ENCODE measurements around the gene DTX3L.

The DTX3L gene

DNA sequence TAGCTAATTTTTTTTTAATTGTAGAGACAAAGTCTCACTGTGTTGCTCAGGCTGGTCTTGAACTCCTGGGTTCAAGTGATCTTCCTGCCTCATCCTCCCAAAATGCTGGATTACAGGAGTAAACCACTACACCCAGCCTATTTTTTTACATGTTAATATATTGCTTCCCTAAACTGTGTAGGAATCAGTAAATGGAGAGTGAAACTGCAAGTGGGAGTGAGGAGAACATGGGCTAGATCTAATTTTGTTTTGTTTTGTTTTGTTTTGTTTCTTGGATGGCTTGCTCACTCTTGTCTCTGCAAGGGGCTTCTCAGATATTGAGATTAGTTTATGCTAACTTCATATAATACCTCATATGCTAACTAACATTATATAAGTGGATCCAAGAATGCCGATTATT, 44.8 kb downstream of the DTX3L start:
- no peak for DNase-seq

DNA sequence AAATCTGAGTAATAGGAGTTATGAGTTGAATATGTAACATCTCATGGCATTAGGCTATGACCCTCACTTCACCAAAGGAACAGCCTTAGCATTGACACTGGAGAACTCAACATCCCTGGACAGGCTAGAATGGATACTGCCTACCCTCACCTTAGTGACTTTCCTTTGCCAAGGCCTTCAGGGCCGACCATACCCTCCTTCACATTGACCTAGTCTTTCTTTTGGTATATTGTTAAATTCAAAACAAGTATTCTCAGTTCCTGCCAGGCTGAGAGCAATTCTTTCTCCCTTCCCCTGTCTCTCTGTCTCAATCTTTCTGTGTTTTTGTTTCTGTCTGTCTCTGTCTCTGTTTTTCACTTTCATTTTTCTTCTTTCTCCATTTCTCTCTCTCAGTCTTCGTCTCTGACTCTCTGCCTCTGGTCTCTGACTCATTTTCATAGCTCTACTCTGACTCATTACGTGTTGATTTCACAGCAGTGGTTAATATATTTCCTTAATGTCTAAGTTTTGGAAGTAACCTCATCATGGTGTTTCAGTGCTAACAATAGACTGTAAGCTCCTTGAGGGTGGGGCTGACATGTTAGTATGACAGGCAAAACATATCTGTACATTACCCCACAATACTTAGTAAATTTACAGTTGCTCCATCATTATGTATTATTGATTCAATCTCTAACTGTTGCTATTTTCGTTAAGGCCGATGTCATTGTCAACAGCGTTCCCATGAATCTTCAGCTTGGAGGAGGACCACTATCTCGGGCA, 45.8 kb downstream of the DTX3L start:
- no peak for DNase-seq

DNA sequence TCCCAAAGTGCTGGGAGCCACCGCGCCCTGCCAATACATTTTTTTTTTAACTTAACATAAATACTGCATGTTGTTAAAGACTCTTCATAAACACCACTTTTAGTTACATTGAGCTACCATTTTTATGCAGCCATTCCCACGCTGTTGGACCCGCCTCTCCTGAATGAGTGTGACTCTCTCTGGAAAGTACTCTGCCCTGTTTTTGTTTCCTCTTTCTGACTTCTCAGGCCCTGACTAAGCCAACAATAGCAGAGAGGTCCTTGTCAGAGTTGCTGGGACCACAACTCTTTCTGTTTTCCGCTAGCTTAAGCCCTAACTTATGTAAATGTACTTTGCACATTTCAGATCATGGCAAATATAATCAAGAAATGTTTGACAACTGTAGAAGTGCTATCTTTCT, 48.6 kb downstream of the DTX3L start:
- DNase-seq: no peak

DNA sequence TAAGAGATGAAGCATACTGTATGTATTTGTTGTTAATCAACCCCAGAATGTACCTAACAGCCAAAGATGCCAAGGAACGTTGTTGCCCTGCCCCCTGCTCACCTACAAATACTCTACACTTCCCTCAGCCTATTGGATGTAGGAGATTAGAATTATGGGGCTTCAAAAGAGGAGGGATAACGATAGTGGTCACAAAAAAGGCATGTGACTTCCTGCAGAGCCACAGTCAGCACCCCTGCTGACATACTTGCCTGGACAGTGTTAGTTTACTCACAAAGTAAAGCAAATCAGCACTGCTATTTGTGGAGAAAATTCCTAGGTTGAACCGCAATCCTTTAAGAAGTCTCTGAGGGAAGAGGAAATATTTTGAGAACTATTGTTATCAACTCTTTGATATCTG, 51.2 kb downstream of the DTX3L start:
- no peak for DNase-seq

DNA sequence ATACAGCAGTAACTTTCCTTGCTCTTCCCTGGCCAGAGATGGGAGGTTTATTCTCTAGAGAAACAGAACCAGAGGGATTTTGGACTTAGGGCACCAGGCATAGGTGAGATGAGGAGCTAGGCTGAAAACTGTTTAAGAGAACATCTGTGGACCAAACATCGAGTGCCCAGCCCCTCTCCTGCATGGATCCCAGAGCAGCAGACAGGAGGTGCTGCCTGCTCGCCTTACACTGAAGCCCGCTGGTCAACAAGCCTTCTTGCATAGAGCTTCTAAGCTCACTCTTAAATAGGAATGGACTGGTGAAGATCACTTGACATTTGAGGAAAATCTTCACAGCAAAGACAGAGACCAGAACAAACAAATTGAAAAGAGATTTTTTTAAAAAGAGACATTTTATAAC, 54.5 kb downstream of the DTX3L start:
- no peak for DNase-seq

DNA sequence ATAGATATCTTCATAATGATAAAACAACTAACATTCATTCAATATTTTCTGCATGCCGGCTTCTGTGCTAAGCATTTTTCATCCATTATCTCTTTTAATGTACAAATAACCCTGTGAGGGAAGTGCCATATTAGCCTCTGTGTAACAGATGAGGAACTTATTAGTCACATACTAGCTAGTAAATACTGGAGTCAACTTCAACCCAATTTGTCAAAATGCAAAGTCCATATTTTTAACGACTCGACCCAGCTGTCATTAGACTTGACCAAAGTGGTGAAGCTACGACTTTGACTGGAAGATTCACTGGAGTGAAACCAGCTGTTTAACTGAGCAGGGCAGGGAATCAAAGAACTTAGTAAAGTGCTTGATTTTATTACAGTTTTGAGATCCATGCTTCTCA, 54.9 kb downstream of the DTX3L start:
- DNase-seq: no peak

DNA sequence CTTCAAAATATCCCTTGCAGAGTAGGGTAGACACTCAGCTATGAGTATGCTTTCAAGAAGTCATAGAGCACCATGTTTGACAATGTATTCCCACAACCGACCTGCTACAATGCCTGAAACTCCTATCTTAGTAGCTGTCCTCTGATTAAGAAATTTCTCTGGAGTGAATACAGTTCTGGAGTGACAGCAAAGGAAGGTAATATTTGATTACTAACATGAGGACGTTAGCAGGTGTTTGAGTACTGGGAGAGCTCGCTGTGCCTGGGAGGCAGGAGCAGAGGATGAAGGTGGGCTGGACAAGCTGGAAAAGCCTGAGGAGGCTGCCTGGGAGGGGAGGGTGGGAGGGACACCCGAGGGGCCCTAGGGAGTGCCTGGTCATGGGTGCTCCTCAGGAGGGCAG, 56.3 kb downstream of the DTX3L start:
- no peak for DNase-seq

DNA sequence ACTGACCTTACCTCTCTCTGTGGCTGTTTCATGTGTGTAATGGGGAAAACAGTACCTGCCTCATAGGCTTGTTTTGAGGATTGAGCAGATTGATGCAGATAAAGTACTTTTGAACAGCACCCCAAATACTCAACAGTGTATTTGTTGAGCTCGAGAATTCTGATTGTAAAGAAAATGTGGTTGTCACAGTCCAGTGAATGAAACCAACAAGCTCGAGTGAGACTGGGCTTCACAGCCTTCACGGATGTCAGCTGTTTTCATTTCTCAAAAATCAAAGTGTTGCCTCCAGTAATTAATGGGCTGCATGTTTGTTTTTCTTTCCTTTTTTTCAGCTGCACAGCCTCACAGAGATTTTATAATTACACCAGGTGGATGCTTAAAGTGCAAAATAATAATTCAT, 57.0 kb downstream of the DTX3L start:
- DNase-seq: no peak

DNA sequence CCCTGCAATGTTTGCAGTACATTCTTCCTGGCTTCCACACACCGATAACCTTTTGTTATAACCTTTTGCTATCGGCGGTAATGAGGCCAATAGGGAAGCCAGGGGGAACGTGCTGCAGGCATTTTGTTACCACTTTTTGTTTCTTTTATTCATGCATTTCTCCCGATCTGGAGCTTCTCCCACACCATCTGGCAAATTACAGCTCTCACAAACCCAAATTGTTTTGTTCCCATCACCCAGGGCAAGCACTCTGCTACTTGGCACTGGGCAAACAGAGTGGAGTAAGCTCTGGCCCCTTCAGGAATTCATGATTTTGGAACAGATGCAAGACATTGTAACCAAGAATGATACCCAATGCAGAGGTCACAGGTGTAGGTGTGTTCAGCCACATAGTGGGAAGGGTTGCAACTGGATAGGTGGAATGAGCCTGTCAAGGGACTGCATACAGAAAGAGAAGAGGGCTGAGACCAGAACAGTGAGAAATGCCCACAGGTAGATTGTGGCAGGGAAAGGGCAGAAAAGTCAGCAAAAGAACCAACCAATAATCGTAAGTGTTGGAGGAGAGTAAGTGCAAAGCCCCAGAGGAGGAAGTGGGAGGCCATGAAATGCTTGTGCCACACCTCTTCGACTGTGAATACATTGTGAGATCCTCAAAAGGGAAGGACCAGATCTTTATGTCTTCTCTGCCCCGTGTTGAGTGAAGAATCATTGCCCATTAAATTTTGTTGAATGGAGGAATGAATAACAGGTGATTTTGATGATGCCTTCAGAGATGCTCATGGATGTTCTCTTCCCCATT, 59.1 kb downstream of the DTX3L start:
- no peak for DNase-seq
